ENCODE measurements around the gene RPL38.
A peak's percentile ranks its signal among the peaks of the same experiment; 100 is the strongest.

The RPL38 gene

DNA sequence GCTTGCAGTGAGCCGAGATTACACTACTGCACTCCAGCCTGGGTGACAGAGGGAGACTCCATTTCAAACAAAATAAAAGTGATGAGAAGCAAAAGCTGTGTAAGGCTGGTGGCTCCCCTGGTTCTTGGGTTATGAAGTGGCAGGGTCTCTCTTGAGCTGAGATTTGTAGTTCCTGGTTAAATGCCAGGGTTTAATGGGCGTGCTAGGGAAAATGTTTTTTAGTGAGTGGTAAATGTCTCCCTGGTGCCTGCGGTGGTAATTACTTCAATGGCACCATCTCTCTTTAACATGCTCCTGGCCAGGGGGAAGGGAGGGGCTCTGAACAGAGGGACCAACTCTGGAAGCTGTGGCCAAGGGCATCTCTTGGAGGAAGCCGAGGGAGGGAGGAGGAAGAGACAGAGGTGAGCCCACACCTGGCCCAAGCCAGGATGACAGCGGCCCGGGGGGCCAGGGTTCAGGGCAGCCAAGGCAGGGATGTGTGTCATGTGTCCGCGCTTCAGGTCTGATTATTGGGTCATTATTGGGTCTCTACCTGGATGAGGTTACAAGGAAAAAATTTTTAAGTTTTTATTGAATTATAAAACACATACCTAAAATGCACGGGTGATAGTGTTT lies 17.8 kb upstream of the RPL38 start:
- TF ChIP-seq SP2 (tag by site-specific recombination; IDR thresholded peaks at IDR 0.05) (no peak), PRDM10 (tag by site-specific recombination; IDR thresholded peaks at IDR 0.05) (peak; percentile 87)
- POLR2A ChIA-PET = no interaction called here
- no peaks in the 10 kb centered on the region for H3K36me3 ChIP-seq (ENCODE audit: control insufficient read depth in 2 of 2, insufficient read depth in 1 of 2, low read length in 2 of 2)
- H3K9me3 ChIP-seq (ENCODE audit: control insufficient read depth, insufficient read depth, low read depth, low read length) = no peaks in the 10 kb centered on the region
- H3K27ac ChIP-seq (ENCODE audit: extremely low read depth, low read depth, low read length) = no peak overlapping the region
- no peak overlapping the region for H3K4me3 ChIP-seq (ENCODE audit: low read depth, low read length)
- H3K4me1 ChIP-seq (ENCODE audit: control insufficient read depth, insufficient read depth, low read length) = no peaks in the 10 kb centered on the region
- CTCF ChIA-PET = interaction anchor here (1.4 to 2.7 kb wide), 2 partner anchors 14 to 95 kb away, joined by 4 to 17 read pairs; no protein-coding TSS in a partner anchor

- H3K36me3 ChIP-seq (ENCODE audit: control insufficient read depth in 2 of 2, insufficient read depth in 1 of 2, low read length in 2 of 2) = no peaks in the 10 kb centered on the region
- no peak overlapping the region for H3K4me3 ChIP-seq (ENCODE audit: low read depth, low read length)
- H3K9me3 ChIP-seq (ENCODE audit: control insufficient read depth, insufficient read depth, low read depth, low read length) = no peaks in the 10 kb centered on the region
- CTCF ChIA-PET = interaction anchor here (1.4 to 2.7 kb wide), 2 partner anchors 13 to 96 kb away, joined by 4 to 17 read pairs; no protein-coding TSS in a partner anchor
- TF ChIP-seq, protein P1, sequence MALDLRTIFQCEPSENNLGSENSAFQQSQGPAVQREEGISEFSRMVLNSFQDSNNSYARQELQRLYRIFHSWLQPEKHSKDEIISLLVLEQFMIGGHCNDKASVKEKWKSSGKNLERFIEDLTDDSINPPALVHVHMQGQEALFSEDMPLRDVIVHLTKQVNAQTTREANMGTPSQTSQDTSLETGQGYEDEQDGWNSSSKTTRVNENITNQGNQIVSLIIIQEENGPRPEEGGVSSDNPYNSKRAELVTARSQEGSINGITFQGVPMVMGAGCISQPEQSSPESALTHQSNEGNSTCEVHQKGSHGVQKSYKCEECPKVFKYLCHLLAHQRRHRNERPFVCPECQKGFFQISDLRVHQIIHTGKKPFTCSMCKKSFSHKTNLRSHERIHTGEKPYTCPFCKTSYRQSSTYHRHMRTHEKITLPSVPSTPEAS (tag by site-specific recombination; IDR thresholded peaks at IDR 0.05) = peak; percentile 100
- no peak for TF ChIP-seq ZNF785 (tag by site-specific recombination; IDR thresholded peaks at IDR 0.05)
- POLR2A ChIA-PET = no interaction called here
- H3K27ac ChIP-seq (ENCODE audit: extremely low read depth, low read depth, low read length) = no peak overlapping the region
- H3K4me1 ChIP-seq (ENCODE audit: control insufficient read depth, insufficient read depth, low read length) = no peaks in the 10 kb centered on the region
These were observed 17.0 kb upstream of the RPL38 start for GRCh38 chr17:74186498-74186897.

DNA sequence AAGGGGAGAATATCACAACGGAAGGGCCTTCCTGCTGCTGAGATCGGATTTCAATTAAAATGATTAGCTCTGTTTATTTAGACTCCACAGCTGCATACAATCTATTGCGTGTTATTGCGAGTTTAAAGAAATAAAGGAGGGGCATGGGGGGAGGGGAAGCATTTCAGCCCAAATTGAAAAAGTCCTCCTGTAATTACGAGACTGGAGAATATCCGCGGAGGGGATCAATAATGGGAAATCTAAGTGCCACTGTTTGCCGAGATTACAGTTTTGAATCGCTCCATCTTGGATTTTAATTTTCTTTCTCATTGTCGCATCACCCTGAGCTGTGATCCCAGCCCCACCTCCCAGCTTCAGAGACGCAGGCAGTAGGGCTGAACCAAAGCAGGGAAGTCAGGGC lies 15.7 kb upstream of the RPL38 start:
- CTCF ChIA-PET = interaction anchor here (0.7 to 2.7 kb wide), 3 partner anchors 10 to 118 kb away, joined by 3 to 17 read pairs (median 4); no protein-coding TSS in a partner anchor
- no peaks in the 10 kb centered on the region for H3K9me3 ChIP-seq (ENCODE audit: control insufficient read depth, insufficient read depth, low read depth, low read length)
- H3K27ac ChIP-seq (ENCODE audit: extremely low read depth, low read depth, low read length) = no peak overlapping the region
- H3K4me1 ChIP-seq (ENCODE audit: control insufficient read depth, insufficient read depth, low read length) = no peaks in the 10 kb centered on the region
- no peak overlapping the region for H3K4me3 ChIP-seq (ENCODE audit: low read depth, low read length)
- no peaks in the 10 kb centered on the region for H3K36me3 ChIP-seq (ENCODE audit: control insufficient read depth in 2 of 2, insufficient read depth in 1 of 2, low read length in 2 of 2)
- POLR2A ChIA-PET = interaction anchor here (0.6 kb wide), 1 partner anchor 19 kb away, joined by 3 read pairs; no protein-coding TSS in a partner anchor
- TF ChIP-seq ZFP69B (tag by site-specific recombination; IDR thresholded peaks at IDR 0.05) = no peak
- no peak for TF ChIP-seq ZBTB26 (tag by site-specific recombination; optimal IDR thresholded peaks at IDR 0.05)
- no peak for TF ChIP-seq ZNF112 (tag by site-specific recombination; IDR thresholded peaks at IDR 0.05)
- no peak for TF ChIP-seq ZNF2 (tag by site-specific recombination; IDR thresholded peaks at IDR 0.05)
- no peak for TF ChIP-seq ZNF654 (tag by site-specific recombination; IDR thresholded peaks at IDR 0.05; ENCODE audit: low read depth)
- TF ChIP-seq ZNF394 (tag by site-specific recombination; IDR thresholded peaks at IDR 0.05; ENCODE audit: borderline replicate concordance) = no peak
- TF ChIP-seq ZNF221 (tag by site-specific recombination; IDR thresholded peaks at IDR 0.05; ENCODE audit: borderline replicate concordance) = no peak
- TF ChIP-seq ZNF248 (tag by site-specific recombination; IDR thresholded peaks at IDR 0.05) = no peak
- TF ChIP-seq ZNF121 (tag by site-specific recombination; IDR thresholded peaks at IDR 0.05) = no peak
- TF ChIP-seq, protein P2, sequence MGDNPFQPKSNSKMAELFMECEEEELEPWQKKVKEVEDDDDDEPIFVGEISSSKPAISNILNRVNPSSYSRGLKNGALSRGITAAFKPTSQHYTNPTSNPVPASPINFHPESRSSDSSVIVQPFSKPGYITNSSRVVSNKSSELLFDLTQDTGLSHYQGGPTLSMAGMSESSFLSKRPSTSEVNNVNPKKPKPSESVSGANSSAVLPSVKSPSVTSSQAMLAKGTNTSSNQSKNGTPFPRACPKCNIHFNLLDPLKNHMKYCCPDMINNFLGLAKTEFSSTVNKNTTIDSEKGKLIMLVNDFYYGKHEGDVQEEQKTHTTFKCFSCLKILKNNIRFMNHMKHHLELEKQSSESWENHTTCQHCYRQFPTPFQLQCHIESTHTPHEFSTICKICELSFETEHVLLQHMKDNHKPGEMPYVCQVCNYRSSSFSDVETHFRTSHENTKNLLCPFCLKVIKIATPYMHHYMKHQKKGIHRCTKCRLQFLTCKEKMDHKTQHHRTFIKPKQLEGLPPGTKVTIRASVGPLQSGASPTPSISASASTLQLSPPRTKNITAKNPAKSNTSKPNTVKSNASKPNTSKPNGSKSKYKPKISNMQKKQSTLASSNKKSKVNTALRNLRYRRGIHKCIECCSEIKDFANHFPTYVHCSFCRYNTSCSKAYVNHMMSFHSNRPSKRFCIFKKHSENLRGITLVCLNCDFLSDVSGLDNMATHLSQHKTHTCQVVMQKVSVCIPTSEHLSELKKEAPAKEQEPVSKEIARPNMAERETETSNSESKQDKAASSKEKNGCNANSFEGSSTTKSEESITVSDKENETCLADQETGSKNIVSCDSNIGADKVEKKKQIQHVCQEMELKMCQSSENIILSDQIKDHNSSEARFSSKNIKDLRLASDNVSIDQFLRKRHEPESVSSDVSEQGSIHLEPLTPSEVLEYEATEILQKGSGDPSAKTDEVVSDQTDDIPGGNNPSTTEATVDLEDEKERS (tag by site-specific recombination; IDR thresholded peaks at IDR 0.05) = no peak
- TF ChIP-seq, protein P1 (tag by site-specific recombination; IDR thresholded peaks at IDR 0.05) = no peak
- TF ChIP-seq ZNF658 (tag by site-specific recombination; IDR thresholded peaks at IDR 0.05) = no peak
- no peak for TF ChIP-seq ZNF223 (tag by site-specific recombination; IDR thresholded peaks at IDR 0.05)
- TF ChIP-seq ZNF138 (tag by site-specific recombination; IDR thresholded peaks at IDR 0.05; ENCODE audit: borderline replicate concordance) = no peak
- TF ChIP-seq GFI1B (tag by site-specific recombination; IDR thresholded peaks at IDR 0.05) = no peak

Data from HEK293 (cell line).